ENCODE results near the gene ST6GALNAC2.
"Not testable (repeated sequence)": the region's sequence is repeated elsewhere in the genome, so short reads cannot be mapped to it uniquely, and the experiment has no call there.

ST6GALNAC2 gene

GRCh38 chr17:76561332-76561731 lies 24.3 kb downstream of the ST6GALNAC2 start:
- H3K27me3 Mint-ChIP-seq (ENCODE audit: low read depth) = no peaks in the 10 kb centered on the region
- no peaks in the 10 kb centered on the region for H3K9me3 Mint-ChIP-seq
- TF ChIP-seq, protein P1, sequence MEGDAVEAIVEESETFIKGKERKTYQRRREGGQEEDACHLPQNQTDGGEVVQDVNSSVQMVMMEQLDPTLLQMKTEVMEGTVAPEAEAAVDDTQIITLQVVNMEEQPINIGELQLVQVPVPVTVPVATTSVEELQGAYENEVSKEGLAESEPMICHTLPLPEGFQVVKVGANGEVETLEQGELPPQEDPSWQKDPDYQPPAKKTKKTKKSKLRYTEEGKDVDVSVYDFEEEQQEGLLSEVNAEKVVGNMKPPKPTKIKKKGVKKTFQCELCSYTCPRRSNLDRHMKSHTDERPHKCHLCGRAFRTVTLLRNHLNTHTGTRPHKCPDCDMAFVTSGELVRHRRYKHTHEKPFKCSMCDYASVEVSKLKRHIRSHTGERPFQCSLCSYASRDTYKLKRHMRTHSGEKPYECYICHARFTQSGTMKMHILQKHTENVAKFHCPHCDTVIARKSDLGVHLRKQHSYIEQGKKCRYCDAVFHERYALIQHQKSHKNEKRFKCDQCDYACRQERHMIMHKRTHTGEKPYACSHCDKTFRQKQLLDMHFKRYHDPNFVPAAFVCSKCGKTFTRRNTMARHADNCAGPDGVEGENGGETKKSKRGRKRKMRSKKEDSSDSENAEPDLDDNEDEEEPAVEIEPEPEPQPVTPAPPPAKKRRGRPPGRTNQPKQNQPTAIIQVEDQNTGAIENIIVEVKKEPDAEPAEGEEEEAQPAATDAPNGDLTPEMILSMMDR (IDR thresholded peaks at IDR 0.05; ENCODE audit: unreplicated experiment in 3 of 3) = no peak
- H3K4me1 Mint-ChIP-seq = peaks cover 51% of the 10 kb centered on the region
- peaks cover 46% of the 10 kb centered on the region for H3K36me3 Mint-ChIP-seq (ENCODE audit: low read depth)
- peak overlapping the region in 2 of 3 experiments; percentile 47 to 54 for H3K4me3 Mint-ChIP-seq
- H3K27ac Mint-ChIP-seq = no peak overlapping the region

DNA sequence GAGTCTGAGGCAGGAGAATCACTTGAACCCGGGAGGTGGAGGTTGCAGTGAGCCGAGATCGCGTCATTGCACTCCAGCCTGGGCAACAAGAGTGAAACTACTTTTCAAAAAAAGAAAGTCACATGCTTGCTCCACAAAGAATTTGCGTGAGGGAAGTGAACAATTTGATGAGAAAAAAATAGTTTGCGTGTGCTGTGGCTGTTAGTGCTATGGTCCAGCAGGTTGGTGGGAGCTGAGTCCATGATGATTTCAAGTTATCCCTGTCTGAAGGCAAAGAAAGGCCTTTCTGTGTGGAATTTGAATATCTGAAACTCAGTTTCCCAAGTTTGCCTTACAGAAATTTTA lies 24.8 kb downstream of the ST6GALNAC2 start:
- Mint-ChIP-seq H3K4me3 (no peak overlapping the region), H3K27me3 (ENCODE audit: low read depth) (no peaks in the 10 kb centered on the region), H3K9me3 (no peaks in the 10 kb centered on the region), H3K4me1 (peaks cover 51% of the 10 kb centered on the region), H3K27ac (no peak overlapping the region), H3K36me3 (ENCODE audit: low read depth) (peaks cover 41% of the 10 kb centered on the region)
- TF ChIP-seq, protein P1 (IDR thresholded peaks at IDR 0.05; ENCODE audit: unreplicated experiment in 3 of 3) = no peak

- TF ChIP-seq, protein P1 (IDR thresholded peaks at IDR 0.05; ENCODE audit: unreplicated experiment in 3 of 3) = no peak
- Mint-ChIP-seq H3K27ac (no peak overlapping the region), H3K4me1 (peaks cover 52% of the 10 kb centered on the region), H3K36me3 (ENCODE audit: low read depth) (peaks cover 35% of the 10 kb centered on the region), H3K4me3 (peak overlapping the region; percentile 68 to 78 (median 75)), H3K9me3 (no peaks in the 10 kb centered on the region), H3K27me3 (ENCODE audit: low read depth) (no peaks in the 10 kb centered on the region)
Measured at GRCh38 chr17:76560036-76560876, 25.4 kb downstream of the ST6GALNAC2 start.

DNA sequence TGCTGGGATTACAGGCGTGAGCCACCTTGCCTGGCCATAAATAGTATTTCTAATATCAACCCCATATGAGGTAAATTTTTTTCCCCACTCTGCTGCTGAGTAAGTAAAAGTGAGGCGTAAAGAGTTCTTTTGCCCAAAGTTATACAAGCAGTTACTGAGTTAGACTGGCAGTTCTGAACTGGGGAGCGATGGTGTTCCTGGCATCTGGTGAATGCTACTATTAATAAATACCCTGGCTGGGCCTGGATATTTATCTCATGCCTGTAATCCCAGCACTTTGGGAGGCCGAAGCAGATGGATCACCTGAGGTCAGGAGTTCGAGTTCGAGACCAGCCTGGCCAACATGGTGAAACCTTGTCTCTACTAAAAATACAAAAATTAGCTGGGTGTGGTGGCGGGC lies 26.2 kb downstream of the ST6GALNAC2 start:
- H3K4me1 Mint-ChIP-seq = peaks cover 53% of the 10 kb centered on the region
- peak overlapping the region; percentile 96 to 99 (median 98) for H3K4me3 Mint-ChIP-seq
- H3K27me3 Mint-ChIP-seq (ENCODE audit: low read depth); H3K9me3 Mint-ChIP-seq; H3K27ac Mint-ChIP-seq: not testable (repeated sequence)
- H3K36me3 Mint-ChIP-seq (ENCODE audit: low read depth) = peaks cover 27% of the 10 kb centered on the region

- Mint-ChIP-seq H3K27me3 (ENCODE audit: low read depth) (no peaks in the 10 kb centered on the region), H3K36me3 (ENCODE audit: low read depth) (peaks cover 25% of the 10 kb centered on the region), H3K27ac (peak overlapping the region; percentile 96 to 98 (median 98)), H3K4me3 (peak overlapping the region; percentile 96 to 99 (median 98)), H3K9me3 (no peaks in the 10 kb centered on the region), H3K4me1 (peaks cover 62% of the 10 kb centered on the region)
- TF ChIP-seq, protein P1 (IDR thresholded peaks at IDR 0.05; ENCODE audit: unreplicated experiment in 3 of 3) = peak; percentile 47 to 61 (median 49)
Measured at GRCh38 chr17:76558198-76559095, 27.2 kb downstream of the ST6GALNAC2 start.

Data from nephron (organoid).